Stimulated activated CD8-positive, alpha-beta memory T cell treated with anti-CD3 and anti-CD28 coated beads, Interleukin-15, amount 100 ng/mL, for 48 hours (primary cell): ENCODE measurements around the gene HIC1.

Experiments
- DNase-seq, 2 donors: peaks; one replicate each; pipeline ENCODE4 v3.0.0-alpha.2; 2020; ENCODE audit warnings: low read depth in 2 of 2

The HIC1 gene

DNA sequence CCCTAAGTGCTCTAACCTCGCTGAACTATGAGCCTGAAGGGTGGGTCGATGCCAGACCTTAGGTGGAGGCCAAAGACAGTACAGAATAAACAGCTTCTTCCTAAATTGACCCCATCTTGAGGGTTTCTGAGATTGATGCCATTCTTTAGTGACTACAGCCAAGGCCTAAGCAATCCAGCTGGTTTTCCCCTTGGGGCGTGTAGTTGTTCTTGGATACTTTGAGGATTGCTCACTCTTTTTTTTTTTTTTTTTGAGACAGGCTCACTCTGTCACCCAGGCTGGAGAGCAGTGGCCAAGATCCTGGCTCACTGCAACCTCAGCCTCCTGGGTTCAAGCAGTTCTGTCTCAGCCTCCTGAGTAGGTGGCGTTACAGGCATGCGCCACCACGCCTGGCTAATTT is 11.1 kb upstream of the HIC1 start:
- no peak for DNase-seq

DNA sequence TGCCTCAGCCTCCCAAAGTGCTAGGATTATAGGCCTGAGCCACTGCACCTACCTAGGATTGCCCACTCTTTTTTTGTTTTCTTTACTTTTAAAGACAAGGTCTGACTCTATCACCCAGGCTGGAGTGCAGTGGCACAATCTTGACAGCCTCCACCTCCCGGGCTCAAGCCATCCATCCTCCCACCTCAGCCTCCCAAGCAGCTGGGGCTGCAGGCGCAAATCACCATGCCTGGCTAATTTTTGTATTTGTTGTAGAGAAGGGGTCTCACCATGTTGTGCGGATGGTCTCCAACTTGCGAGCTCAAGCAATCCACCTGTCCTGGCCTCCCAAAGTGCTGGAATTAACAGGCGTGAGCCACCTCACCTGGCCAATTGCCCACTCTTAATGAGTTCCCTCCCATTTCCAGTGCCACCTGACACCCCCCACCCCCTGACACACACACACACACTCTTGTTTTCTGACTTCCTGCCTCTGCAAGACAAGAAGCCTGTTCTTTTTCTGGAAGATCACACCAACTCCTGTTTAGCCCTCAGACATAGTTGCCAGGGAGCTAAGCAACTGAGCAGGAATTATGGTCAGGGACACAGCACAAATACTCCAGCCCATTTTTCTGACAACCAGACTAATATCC is 10.5 kb upstream of the HIC1 start:
- DNase-seq = no peak

DNA sequence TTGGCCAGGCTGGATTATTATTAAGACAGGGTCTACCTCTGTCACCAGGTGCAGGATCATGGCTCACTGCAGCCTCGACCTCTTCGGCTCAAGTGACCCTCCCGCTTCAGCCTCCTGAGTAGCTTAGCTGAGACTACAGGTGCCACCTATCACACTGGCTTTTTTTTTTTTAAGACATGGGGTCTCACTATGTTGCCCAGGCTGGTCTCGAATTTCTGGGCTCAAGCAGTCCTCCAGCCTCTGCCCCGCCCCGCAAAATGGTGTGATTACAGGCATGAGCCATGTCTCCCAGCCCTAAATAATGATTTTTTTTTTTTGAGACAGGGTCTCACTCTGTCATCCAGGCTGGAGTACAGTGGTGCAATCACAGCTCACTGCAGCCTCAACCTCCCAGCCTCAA is 7.3 kb upstream of the HIC1 start:
- DNase-seq = no peak

DNA sequence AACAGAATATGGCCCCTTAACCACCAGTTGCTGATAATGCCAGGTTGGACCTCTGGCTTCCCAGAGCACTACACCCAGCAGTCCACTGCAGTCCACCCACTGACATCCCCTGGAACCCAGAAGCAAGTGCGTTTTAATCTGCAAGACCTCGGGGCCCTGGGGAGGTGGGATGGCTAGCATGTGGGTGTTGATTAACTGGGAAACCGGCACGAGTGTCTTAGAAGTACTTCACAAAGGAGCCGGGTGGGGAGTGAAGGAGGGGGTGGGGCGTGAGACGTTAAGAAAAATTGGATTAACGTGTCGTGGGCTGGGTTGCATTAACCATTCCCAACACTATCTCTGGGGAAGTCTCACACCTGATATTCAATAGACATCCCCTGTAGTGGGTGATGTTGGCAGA is 6.1 kb upstream of the HIC1 start:
- no peak for DNase-seq

DNA sequence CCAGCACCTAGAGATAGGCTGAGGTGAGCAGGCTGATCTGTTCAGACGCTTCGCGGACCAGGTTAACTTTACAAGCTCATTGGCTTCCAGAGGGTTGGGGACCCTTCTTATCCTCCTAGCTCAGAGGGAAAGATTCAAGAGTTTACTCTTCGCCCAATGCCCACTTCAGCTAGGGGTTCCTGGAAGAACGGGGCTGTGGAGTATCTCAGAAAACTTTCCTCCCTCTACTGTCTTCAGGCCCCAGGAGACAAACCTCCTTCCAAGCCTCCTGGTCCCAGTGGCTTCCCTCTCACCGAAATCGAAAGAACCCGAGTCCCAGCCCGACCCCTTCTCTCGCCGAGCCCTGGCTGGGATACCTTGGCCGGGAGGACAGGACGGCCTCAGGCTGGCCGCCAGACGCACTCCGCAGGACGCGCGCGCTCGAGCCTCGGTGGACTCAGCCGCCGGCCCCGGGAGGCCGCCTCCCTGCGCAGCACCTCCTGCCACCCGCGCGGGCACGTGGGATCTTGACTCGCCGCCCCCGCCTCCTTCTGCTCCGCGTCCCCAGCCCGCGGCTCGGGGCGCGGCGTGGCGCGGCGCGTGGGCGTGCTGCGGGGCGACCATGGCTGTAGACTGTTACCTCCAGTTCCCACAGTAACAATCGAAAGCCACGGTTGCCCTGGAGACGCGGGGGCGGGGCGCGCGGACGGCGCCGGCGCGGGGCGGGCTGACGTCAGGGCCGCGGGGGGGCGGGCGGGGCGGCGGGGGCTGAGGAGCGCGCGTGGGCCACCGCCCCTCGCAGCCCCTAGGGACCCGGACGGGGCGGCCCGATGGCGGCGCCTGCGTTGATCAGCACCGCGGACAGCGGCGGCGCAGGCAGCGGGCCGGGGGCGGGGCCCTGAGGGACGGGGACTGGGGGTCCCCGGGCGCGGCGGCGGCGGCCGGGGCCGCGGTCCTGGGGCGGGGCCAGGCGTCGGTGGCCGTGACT is 5.3 kb upstream of the HIC1 start:
- peak; percentile 79 to 83 for DNase-seq

DNA sequence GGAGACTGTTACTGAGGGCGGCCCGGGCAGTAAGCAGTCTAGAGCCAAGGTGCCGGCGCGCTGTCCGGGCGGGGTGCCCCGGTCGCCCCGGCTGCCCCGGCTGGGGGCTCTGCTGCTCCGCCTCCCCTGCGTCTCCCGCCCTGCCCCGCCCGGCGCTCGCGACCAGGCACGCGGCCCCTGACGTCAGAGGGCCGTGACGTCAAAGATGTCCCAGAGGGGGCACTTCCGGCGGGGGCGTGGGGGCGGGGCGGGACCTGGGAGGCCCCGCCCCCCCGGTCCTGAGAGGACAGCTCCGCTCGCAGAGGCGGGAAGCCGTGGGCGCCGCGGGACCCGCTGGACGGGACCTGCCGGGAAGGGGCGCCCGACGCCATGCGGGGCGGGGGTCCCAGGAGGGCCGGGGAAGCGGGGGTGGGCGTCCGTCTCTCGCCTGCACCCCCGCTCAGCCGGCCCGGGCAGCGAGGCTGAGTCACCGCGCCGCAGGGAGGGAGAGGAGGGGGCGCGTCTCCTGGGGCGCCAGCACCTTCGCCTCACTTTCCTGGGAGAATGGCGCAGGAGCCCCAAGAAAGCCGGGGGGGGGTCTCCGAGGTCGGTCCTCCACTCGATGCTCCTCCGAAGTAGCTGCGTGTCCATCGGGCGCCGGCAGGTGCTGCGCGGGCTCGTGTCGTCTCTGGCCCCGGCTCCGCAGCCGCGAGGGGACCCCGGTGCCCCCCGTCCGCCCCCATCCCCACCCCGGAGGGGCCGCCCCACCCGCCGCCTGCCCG is 4.4 kb upstream of the HIC1 start:
- DNase-seq = peak in 1 of 2 donors; percentile 69

DNA sequence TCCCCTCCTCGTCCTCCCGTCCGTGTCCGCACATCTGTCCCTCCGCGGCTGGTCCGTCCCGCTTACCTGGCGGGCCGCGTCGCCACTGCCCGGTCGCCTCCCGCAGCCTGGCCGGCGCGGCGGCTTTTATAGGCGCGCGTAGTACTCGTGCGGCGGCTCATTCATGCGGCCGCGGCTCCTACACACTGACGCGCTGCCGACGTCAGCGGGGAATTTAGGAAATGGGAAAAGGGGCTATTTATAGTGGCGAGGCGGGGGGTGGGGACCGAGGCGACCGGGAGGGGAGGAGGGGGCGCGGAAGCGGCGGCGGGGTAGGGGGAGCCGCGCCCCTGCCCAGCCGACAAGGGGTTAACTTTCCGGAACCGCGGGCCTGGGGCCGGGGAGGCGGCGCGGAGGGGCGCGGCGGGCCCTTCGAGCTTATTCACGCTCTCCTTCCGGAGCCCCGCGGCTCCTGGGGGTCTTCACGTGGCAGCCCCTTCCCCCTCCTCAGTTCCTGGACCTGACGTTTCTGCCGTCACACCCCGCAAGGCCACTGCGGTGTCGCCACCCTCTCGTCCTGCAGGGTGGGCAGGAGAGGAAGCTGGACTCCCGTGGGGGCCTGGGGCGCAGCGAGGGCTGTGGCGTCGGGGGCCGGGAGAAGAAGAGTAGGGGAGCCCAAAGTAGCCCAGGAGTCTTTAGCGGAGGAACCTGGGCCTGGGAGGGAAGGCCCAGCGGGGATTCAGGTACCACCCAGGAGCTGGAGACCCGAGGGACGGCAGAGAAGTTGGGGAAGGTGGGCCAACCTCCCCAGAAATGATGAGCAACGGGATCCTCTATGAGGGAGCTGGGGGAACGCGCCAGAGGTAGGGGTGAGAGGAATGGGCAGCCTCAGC is 3.6 kb upstream of the HIC1 start:
- no peak for DNase-seq

DNA sequence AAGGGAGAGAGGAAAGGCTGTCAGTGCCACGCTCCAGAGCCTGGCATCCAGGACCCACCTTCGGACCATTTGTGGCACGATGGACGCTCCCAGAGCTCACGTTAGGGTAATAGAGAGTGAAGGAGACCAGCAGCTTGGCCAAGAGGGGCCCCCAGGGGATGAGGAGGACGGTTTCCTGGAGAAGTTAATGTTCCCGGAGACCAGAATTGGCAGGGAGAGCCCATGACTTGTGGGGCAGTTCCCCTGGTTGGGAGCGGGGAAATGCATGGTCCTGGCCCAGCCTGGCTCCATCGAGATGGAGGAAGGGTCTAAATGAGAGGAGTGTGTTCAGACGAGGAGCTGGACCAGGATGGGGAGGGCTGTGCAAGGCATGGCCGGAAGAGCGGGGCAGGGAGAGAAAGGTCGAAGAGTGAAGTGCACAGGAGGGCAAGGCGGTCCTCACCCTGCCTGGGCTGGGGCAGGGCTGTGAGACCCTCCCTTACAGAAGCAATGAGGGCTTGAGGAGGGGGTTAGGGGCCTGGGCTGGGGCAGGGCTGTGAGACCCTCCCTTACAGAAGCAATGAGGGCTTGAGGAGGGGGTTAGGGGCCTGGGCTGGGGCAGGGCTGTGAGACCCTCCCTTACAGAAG is 2.9 kb upstream of the HIC1 start:
- no peak for DNase-seq

DNA sequence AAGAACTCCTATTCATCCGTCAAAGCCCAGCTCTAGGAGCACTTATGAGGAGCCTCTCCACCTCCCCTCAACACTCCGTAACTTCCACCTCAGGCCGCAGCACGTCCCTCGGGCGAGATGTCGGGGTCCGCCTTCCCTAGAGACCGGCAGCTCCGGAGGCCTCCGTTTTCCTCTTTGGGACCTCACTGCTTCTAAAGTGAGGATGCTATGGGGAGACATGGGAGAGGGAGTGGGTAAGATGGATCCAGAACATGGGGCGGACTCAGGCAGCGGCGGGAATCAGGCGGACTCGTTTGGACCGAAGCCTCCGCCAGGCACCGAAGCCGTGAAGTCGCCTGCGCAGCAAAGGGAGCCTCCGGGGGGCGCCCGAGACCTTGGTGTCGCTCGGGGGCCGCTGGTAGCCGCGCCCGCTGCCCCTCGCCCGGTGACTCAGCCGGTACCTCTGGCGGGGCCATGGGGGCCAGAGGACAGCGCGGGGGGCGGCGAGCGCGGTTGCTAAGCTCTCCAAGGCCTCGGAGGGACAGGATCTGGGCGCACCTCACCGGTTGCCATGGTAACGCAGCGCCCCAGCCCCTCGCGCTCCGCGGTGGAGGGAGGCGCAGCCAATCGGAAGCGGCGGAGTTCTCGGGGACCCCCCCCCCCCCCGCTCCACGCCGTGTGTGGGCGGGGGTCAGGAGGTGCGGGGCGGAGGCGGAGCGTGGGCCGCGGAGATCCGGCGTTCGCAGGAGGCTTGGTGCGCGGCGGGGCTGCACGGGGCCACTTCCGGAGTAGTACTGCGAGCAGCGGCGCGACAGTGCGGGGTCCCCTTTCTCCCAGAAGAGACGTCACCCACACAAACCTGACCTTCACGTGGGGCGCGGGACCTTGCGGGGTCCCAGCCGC is 1.3 kb upstream of the HIC1 start:
- DNase-seq = peak; percentile 78

DNA sequence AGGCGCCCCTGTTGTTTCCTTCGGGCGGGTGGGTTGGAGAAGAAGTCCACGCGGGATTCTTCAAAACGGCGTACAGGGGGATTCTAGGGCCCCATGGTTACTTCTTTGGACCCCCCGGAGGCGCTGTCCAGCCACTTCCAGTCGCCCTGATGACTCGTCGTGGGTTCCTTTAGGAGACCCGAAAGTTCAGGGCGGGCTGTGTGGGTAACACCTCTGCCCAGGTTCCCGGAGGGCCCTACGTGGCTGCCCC is 716 bp upstream of the HIC1 start:
- DNase-seq = peak in 1 of 2 donors; percentile 55

DNA sequence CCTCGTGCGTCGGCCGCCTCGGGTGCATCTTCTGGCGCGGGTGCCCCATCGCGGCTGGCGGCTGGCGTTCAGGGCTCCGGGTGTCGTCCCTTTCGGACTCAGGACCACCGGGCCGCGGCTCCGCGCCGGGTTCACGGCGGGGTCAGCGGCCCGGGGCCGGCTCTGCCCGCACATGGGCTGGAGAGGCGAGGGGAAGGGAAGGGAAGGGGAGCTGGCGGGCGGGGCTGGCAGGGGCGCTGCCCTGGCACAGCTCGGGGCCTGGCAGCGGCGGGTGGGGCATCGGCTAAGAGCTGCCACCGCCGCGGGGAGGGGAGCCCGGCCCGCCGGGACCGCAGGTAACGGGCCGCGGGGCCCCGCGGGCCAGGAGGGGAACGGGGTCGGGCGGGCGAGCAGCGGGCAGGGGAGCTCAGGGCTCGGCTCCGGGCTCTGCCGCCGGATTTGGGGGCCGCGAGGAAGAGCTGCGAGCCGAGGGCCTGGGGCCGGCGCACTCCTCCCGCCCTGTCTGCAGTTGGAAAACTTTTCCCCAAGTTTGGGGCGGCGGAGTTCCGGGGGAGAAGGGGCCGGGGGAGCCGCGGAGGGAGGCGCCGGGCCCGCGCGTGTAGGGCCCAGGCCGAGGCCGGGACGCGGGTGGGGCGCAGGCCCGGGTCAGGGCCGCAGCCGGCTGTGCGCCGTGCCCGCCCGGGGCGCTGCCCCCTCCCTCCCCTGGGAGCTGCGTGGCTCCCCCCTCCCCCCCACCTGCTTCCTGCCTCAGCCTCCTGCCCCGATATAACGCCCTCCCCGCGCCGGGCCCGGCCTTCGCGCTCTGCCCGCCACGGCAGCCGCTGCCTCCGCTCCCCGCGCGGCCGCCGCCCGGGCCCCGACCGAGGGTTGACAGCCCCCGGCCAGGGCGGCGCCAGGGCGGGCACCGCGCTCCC is 646 bp downstream of the HIC1 start:
- DNase-seq = no peak

DNA sequence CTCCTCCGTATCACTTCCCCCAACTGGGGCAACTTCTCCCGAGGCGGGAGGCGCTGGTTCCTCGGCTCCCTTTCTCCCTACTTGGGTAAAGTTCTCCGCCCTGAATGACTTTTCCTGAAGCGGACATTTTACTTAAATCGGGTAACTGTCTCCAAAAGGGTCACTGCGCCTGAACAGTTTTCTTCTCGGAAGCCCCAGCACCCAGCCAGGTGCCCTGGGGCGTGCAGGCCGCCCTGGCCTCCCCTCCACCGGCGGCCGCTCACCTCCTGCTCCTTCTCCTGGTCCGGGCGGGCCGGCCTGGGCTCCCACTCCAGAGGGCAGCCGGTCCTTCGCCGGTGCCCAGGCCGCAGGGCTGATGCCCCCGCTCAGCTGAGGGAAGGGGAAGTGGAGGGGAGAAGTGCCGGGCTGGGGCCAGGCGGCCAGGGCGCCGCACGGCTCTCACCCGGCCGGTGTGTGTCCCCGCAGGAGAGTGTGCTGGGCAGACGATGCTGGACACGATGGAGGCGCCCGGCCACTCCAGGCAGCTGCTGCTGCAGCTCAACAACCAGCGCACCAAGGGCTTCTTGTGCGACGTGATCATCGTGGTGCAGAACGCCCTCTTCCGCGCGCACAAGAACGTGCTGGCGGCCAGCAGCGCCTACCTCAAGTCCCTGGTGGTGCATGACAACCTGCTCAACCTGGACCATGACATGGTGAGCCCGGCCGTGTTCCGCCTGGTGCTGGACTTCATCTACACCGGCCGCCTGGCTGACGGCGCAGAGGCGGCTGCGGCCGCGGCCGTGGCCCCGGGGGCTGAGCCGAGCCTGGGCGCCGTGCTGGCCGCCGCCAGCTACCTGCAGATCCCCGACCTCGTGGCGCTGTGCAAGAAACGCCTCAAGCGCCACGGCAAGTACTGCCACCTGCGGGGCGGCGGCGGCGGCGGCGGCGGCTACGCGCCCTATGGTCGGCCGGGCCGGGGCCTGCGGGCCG is 1.6 kb downstream of the HIC1 start:
- DNase-seq = no peak

DNA sequence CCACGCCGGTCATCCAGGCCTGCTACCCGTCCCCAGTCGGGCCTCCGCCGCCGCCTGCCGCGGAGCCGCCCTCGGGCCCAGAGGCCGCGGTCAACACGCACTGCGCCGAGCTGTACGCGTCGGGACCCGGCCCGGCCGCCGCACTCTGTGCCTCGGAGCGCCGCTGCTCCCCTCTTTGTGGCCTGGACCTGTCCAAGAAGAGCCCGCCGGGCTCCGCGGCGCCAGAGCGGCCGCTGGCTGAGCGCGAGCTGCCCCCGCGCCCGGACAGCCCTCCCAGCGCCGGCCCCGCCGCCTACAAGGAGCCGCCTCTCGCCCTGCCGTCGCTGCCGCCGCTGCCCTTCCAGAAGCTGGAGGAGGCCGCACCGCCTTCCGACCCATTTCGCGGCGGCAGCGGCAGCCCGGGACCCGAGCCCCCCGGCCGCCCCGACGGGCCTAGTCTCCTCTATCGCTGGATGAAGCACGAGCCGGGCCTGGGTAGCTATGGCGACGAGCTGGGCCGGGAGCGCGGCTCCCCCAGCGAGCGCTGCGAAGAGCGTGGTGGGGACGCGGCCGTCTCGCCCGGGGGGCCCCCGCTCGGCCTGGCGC is 2.4 kb downstream of the HIC1 start:
- DNase-seq = no peak

DNA sequence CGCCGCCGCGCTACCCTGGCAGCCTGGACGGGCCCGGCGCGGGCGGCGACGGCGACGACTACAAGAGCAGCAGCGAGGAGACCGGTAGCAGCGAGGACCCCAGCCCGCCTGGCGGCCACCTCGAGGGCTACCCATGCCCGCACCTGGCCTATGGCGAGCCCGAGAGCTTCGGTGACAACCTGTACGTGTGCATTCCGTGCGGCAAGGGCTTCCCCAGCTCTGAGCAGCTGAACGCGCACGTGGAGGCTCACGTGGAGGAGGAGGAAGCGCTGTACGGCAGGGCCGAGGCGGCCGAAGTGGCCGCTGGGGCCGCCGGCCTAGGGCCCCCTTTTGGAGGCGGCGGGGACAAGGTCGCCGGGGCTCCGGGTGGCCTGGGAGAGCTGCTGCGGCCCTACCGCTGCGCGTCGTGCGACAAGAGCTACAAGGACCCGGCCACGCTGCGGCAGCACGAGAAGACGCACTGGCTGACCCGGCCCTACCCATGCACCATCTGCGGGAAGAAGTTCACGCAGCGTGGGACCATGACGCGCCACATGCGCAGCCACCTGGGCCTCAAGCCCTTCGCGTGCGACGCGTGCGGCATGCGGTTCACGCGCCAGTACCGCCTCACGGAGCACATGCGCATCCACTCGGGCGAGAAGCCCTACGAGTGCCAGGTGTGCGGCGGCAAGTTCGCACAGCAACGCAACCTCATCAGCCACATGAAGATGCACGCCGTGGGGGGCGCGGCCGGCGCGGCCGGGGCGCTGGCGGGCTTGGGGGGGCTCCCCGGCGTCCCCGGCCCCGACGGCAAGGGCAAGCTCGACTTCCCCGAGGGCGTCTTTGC is 3.1 kb downstream of the HIC1 start:
- no peak for DNase-seq

DNA sequence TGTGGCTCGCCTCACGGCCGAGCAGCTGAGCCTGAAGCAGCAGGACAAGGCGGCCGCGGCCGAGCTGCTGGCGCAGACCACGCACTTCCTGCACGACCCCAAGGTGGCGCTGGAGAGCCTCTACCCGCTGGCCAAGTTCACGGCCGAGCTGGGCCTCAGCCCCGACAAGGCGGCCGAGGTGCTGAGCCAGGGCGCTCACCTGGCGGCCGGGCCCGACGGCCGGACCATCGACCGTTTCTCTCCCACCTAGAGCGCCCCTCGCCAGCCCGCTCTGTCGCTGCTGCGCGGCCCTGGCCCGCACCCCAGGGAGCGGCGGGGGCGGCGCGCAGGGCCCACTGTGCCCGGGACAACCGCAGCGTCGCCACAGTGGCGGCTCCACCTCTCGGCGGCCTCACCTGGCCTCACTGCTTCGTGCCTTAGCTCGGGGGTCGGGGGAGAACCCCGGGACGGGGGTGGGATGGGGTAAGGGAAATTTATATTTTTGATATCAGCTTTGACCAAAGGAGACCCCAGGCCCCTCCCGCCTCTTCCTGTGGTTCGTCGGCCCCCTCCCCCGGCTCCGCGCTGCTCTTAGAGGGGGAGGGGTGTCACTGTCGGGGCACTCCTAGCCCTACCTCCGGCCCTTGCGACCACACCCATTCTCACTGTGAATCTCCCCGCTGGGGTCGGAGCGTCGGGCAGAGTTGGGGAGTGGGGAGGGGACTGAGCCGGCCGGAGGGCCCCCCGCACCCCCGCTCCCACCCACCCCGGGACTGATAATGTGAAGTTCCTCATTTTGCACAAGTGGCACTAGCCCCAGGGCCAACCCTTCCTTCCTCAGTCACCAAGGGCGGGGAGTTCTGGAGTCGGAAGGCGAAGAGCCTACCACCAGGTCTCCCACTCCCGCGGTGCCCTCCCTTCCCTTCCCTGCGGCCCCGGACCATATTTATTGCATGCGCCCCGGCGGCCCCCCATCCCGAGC is 4.0 kb downstream of the HIC1 start:
- peak; percentile 55 to 56 for DNase-seq
